Medulla oblongata (tissue), 1 donor: ENCODE data around the gene OTOP2.

Experiments used
- DNase-seq: peaks from one replicate; pipeline ENCODE4 v3.0.0-alpha.2; 2015; ENCODE audit errors: extremely low spot score

The OTOP2 gene

GRCh38 chr17:74924250-74924948, at the start of gene OTOP2:
Gene OTOP2 (plus strand): TSS chr17:74924273. CDS start chr17:74924633, 360 bp downstream.
- peak; percentile 43 for DNase-seq

GRCh38 chr17:74874615-74875037, 49.4 kb upstream of the OTOP2 start:
- DNase-seq, result no peak

GRCh38 chr17:74875155-74875976, 48.7 kb upstream of the OTOP2 start:
- no peak for DNase-seq

- no peak for DNase-seq
Measured at GRCh38 chr17:74875977-74876593, 48.0 kb upstream of the OTOP2 start.

- DNase-seq, result no peak
Measured at GRCh38 chr17:74877592-74878548, 46.2 kb upstream of the OTOP2 start.

- DNase-seq, result no peak
Measured at GRCh38 chr17:74878658-74879057, 45.4 kb upstream of the OTOP2 start.

- no peak for DNase-seq
Measured at GRCh38 chr17:74879308-74879707, 44.8 kb upstream of the OTOP2 start.

- DNase-seq, result no peak
Measured at GRCh38 chr17:74881073-74881472, 43.0 kb upstream of the OTOP2 start.

- DNase-seq, result no peak
Measured at GRCh38 chr17:74882517-74883240, 41.4 kb upstream of the OTOP2 start.

GRCh38 chr17:74883241-74883745, 40.8 kb upstream of the OTOP2 start:
- no peak for DNase-seq

GRCh38 chr17:74888469-74888868, 35.6 kb upstream of the OTOP2 start:
- DNase-seq, result no peak

GRCh38 chr17:74890554-74890953, 33.5 kb upstream of the OTOP2 start:
- no peak for DNase-seq

- DNase-seq, result no peak
Measured at GRCh38 chr17:74892013-74892841, 31.8 kb upstream of the OTOP2 start.

GRCh38 chr17:74892974-74893911, 30.8 kb upstream of the OTOP2 start, which contains the start of gene FADS6:
Gene FADS6 (minus strand): TSS chr17:74893633. CDS start chr17:74893595, 38 bp downstream.
- no peak for DNase-seq

GRCh38 chr17:74893936-74894671, 30.0 kb upstream of the OTOP2 start:
- no peak for DNase-seq

- DNase-seq, result no peak
Measured at GRCh38 chr17:74898376-74898946, 25.6 kb upstream of the OTOP2 start.

GRCh38 chr17:74900208-74900607, 23.9 kb upstream of the OTOP2 start:
- DNase-seq, result no peak
